GM12873 (cell line): ENCODE measurements around the gene IQUB.

Source experiments
- TF ChIP-seq, protein P1 (sequence below): IDR thresholded peaks from 2 replicates; pipeline ENCODE4 v1.5.1; 2012; ENCODE audit warnings: low read depth, mild to moderate bottlenecking, moderate library complexity, low read length, control low read depth; ENCODE audit not compliant: insufficient read depth; ENCODE audit errors: missing control alignments

Gene IQUB

DNA sequence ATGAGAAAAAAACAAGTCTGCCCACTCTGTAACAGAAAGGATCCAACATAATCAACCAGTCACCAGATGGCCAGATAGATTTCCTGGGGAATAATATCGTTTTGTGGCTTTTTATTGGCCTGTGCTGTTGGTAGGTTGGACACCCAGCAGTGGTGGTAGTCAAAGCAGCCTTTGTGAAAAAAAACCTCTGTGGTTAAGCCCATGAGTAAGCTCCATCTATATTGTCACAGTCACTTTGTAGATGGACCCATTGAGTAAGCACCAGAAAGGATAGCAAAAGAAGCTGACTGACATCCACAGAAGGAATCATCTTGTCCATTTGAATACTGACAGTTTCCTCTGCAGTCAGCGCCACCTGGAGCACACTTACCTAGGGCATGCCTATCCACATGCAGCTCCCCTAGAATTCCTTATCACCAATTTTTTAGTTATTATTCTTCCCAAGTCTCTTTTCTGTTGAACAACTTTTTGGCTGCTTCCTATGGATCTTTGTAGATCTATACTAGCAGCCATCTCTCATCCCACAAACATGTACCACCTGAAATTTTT lies 96.9 kb downstream of the IQUB start:
- TF ChIP-seq, protein P1, sequence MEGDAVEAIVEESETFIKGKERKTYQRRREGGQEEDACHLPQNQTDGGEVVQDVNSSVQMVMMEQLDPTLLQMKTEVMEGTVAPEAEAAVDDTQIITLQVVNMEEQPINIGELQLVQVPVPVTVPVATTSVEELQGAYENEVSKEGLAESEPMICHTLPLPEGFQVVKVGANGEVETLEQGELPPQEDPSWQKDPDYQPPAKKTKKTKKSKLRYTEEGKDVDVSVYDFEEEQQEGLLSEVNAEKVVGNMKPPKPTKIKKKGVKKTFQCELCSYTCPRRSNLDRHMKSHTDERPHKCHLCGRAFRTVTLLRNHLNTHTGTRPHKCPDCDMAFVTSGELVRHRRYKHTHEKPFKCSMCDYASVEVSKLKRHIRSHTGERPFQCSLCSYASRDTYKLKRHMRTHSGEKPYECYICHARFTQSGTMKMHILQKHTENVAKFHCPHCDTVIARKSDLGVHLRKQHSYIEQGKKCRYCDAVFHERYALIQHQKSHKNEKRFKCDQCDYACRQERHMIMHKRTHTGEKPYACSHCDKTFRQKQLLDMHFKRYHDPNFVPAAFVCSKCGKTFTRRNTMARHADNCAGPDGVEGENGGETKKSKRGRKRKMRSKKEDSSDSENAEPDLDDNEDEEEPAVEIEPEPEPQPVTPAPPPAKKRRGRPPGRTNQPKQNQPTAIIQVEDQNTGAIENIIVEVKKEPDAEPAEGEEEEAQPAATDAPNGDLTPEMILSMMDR: no peak

DNA sequence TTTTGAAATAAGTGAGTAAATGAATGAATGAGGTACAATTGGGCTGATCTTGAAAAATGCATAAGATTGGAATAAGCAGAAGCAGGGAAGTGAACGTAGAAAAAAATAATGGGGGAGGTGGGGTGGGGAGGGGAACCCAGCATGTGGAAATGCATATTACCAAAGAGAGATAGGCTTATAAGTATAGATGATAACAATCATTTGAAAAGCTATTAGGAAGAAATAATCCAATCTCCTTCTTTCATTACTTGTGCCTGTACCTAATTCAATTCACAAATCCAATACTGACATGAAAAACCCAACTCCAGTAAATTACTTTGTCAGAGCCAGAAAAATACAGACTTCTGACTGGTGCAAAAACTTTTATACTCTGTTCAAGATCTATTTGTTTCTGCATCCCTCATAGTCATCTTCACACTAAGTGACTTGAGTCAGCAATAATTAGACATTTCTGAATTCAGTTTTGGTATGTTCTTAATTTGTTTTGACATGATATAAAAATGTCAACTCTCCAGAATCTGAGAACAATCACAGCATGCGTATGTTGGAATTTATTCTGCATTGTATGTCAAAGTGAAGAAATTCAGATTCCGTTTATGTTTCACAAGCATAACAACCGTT lies 99.2 kb downstream of the IQUB start:
- TF ChIP-seq, protein P1: no peak

DNA sequence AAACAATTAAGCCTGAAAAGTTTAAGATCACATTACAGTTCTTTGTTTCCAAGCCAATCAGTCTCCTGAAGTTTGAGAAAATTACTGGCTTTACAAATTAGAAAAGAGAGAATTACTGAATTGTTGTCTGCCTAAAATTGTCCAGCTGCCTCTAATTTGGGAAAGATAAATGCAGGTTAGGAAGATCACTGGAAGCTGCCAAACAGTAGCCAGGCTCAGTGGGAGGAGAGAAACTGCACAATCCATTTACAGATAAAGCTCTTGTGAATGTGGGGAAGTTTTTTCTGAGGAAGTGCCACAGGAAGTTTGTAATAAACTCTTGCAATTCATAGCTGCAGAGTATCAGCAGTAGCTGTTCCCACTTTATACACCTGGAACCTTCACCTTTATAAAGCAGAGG lies 100.7 kb downstream of the IQUB start:
- TF ChIP-seq, protein P1: no peak

DNA sequence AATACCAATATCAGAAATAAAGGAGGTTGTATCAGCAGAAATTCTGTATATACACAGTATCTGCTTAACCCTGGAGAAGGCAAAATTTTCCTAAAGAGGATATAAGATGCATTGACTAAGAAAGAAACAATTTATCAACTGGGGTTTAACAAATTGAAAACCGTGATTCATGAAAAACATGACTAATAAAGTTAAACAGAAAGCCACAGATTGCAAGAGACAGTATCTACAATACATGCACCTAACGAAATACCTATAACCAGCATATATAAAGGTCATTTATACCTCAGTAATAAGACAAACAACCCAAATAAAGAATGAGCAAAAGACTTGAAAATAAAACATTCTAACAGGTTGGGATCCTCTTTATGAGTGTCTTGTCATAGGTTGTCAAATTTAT lies 101.8 kb downstream of the IQUB start:
- TF ChIP-seq, protein P1: no peak

DNA sequence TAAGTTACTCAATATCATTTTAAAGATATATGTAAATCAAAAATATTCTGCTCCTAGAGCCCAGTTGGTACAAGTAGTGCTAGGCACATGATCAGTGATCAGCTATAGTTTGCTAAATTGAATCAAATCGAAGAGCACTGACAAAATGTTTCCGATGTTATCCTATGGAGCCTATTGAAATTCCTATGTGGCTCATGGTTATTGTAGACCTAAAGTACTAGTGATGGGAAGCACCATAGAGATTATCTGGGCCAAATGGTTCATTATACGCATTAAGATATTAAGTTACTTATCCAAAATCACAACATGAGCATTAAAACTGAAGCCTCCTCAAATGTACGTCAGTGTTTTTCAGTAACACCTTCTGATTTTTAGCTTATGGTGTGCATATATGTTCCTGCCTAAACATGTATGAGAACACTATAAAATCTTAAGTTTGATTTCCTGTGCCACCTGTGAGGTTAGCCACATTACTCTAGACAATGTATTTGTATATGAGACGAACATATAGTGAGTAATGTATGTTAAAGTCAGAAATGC lies 103.2 kb downstream of the IQUB start:
- TF ChIP-seq, protein P1: no peak

DNA sequence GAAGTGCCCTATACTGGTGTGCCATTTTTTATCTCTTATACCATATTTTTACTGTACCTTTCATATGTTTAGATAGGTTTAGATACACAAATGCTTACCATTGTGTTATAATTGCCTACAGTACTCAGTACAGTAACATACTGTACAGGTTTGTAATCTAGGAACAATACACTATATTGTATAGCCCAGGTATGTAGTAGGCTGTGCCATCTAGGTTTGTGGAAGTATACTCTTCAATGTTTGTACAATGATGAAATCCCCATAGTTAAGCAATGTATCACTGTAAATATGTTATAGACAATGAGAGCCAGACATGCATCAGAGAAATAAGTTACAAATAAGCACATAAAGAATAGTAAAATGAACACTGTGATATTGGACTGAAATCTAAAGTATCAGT lies 109.1 kb downstream of the IQUB start:
- TF ChIP-seq, protein P1: no peak

DNA sequence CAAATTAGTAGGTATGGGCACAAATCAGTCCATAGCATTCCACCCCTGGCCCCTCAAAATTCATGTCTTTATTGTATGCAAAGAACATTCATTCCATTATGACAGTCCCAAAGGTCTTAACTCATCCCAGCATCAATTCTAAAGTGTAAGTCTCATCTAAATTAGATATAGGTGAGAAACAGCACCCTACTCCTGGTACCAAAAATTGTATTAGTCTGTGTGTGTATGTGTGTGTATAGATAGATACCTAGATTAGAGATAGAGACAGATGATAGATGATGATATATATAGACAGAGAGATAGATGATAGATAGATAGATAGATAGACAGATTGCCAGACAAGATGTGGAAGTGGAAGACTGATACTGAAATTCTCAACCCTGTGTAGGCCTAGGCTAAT lies 109.9 kb downstream of the IQUB start:
- TF ChIP-seq, protein P1: no peak
